ENCODE measurements around the gene NOP14.
"Not testable (repeated sequence)": the region's sequence is repeated elsewhere in the genome, so short reads cannot be mapped to it uniquely, and the experiment has no call there.

NOP14 gene

DNA sequence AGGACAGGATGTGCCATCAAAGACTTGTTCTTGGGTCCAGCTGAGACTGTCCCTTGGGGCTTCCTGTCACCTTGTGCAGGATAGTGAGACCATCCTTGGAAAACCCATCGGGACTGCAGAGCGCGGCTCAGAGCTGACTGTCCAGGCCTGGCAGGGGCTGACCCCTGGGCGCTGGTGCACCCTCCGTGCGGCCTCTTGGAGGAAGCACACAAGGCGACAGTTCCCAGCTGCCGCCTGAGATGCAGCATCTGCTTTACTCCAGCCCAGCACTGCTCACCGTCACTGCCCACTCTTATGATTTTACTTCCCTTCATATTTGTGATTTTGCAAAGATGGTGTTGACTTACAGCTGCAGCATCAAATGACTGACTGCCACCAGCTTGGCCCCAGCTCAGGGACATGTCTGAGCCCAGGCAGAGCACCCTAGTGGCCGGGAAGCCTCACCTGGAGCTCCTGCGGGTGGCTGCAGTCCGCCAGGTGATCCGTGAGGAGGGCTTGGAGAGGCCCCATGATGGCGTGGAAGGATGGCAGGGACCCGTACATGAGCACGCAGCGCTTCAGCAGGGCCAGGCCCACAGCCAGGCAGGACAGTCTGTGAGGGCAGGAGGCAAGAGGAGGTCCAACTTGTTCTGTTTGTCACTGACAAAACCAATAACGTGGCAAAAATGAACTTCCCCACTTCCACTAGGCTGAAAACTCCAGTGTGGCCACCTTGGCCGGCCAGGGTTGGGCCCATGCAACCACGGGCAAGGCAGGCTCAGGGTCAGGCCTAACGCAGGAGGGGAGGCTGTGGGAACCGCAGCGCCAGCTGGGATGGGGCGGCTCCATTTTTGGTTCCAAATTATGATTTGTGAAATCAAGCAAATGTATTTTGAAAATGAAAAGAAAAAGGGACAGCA is 21.8 kb downstream of the NOP14 start:
- DNase-seq: no peak

GRCh38 chr4:2940267-2941137 is 22.7 kb downstream of the NOP14 start:
- no peak for DNase-seq

GRCh38 chr4:2939383-2940243 is 23.6 kb downstream of the NOP14 start:
- DNase-seq: no peak

DNA sequence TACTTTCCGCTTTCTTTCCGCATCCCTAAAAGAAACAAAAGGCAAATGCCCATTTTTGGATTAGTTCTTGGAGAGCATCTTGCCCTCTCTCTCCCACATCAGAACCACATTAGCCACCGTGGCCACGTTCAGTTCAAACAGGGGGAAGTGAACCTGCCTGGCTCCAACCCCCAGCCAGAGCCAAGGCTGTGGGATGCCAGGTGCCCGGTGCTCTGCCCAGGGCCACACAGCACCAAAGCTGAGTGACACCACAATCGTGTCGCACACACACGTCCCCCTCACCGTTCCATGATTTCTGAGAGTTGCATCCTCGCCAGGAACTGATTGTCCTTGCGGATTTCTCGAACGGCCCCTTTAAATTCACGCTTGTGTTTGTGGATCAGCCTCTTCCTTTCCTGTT is 24.3 kb downstream of the NOP14 start:
- no peak for DNase-seq

- DNase-seq: not testable (repeated sequence)
These were observed 24.8 kb downstream of the NOP14 start for GRCh38 chr4:2938411-2938810.

DNA sequence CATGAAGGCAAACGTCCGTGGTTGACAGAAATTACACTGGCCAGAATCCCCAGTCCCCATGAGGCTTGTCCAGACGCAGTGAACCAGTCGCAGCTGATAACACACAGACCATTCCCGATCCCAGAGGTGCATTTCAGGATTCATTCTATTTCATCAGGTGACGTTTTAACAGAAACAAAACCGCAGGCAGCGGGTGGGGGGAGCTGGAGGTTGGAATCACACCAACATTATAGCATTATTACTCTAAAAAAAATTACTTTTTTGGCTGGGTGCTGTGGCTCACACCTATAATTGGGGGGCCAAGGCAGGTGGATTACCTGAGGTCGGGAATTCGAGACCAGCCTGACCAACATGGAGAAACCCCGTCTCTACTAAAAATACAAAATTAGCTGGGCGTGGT is 25.2 kb downstream of the NOP14 start:
- DNase-seq: no peak

- DNase-seq: peak in 1 of 2 donors; percentile 38
These were observed 25.9 kb downstream of the NOP14 start for GRCh38 chr4:2937146-2937857.

DNA sequence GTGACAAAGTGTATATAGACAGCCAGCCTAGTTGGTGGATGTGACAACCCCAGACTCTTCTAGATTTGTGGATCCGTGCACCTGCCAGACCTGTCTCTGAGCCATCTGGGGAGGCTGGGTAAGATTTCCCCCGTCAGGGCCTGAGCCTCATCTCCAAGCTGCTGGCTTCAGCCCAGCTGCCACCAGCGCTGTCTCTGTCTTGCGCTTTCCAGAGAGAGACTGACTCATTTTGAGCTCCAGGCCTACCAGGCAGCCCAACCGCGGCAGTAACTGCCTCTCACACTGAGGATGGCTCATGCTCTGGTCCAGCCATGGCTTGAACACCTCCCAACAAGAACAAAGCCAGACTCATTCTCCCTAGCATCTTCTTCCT is 26.4 kb downstream of the NOP14 start:
- peak in 1 of 2 donors; percentile 34 for DNase-seq

DNA sequence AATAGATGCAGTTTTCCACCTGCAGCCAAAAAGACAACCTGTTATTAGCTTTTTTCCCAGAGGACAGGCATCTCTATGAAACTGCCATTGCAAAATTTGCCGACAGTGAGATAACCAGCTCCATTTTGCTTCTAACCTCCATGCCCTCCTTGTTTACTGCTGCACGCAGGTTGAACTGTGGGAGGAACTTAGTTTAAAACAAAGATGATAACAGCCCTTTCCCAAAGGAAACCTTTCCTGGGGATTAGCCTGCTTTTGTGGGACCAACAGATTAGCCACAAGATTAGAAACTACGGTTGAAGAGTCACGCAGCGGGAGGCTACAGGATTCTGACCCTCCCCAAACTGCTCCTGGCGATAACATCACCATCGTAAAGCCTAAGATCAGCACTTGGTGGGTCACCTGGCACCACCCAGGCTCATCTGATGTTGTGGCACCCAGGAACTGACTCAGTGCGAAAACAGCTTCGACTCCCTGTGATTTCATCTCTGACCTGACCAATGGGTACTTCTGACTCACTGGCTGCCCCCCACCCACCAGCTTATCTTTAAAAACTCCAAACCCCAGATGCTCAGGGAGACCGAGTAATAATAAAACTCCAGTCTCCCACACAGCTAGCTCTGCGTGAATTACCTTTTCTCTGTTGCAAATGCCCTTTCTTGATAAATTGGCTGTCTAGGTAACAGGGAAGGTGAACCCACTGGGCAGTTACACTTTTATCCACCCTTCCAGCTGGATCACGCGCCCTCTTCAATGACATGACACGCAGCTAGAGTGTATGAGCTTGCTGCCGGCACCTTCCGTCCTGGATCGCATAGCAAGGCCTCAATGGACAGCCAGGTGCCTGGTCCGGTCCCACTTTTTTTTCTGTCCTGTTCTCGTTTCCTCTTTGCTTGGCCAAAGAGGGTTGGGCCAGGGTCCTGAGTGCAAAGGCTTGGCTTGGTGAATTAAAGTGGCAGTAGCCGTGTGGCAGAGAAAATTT is 27.2 kb downstream of the NOP14 start:
- peak; percentile 49 to 77 for DNase-seq

DNA sequence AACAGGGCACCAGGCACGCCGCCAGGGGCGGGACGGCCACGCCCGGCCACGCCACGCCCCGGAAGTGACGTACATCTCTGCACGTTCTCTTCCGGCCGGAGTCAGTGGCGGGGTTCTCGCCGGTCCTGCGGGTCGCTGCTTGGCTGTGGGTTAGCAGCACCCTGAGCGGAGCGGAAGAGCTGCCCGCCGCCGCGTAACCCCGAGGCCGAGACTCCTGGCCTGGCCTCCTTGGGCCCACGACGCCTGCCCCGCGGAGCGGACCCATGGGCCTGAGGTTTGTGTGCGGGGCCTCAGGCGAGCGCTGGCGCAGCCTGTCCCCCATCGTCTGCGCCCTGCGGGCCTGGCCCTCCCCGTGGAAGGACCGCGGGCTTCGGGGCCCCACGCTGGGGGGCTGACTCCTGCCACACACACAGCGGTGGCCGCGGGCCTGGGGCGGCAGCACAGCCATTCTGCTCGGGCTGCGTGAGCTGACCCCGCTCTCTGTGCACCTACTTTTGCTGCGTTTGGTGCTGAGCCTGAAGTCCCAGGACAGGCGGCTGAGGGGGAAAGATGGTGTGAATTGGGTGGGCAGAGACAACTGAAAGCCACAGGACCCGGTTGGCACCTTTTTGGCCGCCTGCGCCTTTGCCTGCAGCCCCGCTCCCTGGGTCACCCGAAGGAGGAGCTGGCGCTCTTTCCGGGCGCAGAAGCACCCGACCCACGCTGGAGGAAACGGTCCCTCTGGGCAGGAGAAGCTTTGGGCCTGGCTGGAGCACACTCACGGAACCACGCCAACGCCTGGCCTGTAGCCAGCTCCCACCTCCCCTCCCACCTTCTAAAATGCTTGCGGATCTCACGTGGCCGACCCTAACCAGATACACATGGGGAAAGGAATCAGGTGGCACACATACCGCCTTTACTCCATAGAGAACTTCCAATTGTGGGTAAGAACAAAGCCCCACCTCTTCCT is 28.1 kb downstream of the NOP14 start:
- DNase-seq: peak; percentile 92 to 95

GRCh38 chr4:2934077-2934812 is 29.0 kb downstream of the NOP14 start:
- peak; percentile 43 to 48 for DNase-seq

DNA sequence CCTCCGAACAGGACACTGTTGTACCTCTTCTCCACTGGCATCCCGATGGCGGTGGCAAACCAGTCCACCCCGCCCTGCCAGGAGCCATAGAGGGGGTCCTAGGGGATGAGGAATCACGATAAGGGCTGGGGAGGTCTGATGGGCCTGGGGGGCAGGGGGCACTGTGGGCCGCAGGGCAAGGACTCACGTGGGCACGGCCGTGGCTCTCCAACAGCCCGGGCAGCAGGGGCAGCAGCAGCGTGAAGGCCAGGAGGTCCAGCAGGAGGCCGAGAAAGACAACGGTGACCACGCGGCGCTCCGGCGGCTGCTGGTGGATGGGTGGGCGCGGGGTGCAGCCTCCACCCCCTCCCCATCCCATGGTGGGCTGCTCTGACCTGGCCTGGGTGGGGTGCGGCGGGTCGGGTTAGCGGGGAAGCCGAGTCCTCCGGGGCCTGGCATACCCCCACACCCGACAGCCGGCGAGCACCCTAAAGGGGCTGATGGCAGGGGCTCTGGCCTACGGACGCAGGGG is 29.6 kb downstream of the NOP14 start:
- no peak for DNase-seq

DNA sequence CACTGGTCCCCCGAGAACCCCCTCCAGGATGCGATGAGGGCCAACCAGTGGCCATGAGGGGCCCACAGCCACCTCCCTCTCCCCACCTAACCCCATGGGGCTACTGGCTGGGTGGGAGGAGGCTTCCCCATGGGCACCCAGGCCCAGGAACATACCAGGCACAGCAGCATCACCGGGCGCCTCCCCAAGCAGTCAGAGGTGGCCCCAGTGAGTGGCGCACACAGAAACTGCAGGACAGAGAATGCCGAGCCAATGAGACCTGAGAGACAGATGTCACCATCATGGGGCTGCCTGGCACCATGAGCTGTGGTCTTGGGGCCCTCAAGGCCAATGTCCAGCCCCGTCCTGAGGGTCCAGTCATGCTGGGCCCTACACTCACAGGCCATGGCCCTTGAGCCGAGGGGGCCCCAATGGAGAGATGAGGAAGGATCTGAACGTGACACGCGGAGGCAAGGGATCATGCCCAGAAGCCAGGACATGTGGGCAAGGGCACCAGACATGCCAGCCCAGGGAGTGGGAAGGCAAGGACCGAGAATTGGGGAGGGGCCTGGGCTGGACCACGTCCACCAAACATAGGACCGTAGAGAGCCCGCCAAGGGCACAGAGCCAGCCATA is 30.1 kb downstream of the NOP14 start:
- DNase-seq: peak in 1 of 2 donors; percentile 35

DNA sequence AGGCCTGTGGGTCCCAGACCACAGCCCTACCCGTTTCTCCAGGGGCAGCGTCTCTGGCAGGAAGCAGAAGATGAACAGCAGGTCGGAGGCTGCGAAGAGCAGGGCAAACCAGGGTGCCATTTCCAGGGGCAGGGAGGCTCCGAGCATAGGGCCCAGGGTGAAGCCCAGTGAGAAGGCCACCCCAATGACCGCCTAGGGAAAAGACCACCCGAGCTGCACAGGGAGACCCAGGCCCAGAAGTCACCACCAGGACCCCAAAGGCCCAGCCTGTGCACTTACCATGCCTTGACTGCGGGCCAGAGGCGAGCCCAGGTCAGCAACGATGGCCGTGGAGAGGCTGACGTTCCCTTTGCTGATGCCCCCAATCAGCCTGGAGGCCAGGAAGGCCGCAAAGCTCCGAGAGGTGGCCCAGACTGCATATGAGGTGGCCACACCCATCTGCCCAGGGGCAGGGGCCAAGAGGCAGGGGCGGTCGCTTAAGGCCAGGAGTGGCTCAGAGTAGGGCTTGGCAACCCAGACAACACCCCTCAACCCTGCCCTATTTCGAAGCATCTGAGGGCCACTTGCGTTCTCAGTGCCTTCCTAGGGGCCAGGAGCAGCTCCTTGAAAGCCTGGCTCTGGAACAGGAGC is 30.8 kb downstream of the NOP14 start:
- DNase-seq: no peak

DNA sequence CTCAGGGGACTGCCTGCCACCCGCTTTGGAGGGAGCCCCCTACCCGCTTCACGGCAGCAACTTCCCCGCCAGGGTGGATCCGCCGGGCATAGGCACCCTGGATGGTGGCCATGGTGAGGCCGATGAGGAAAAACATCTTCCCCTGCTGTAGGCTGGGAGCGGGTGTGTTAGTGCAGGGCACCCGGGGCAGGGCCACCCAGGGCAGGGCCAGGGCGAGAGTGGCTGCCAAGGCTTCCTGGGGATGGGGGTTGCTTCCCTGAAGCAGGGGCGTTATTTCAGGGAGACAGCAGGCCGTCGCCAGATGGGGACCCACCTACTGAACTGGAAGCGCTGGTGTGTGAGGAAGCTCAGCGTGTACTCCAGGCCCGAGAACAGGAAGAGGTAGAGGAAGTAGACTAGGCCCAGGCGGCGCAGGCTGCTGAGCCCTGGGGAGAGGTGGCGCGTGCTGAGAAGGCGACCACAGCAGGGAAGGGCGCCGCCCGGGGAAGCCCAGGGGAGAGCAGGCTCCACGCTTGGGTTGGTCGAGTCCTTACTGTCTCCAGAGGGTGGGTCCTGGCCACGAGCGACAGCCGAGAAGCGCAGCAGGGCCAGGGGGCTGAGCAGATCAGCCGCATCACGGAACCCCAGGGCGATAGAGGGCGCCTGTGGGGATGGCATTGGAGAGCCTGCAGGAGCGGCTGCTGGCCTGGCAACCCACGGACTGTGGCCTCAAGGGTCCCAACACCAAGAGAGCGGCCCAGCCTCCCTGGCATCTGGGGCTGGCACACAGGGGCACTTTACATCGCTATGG is 31.5 kb downstream of the NOP14 start:
- peak; percentile 75 to 79 for DNase-seq

DNA sequence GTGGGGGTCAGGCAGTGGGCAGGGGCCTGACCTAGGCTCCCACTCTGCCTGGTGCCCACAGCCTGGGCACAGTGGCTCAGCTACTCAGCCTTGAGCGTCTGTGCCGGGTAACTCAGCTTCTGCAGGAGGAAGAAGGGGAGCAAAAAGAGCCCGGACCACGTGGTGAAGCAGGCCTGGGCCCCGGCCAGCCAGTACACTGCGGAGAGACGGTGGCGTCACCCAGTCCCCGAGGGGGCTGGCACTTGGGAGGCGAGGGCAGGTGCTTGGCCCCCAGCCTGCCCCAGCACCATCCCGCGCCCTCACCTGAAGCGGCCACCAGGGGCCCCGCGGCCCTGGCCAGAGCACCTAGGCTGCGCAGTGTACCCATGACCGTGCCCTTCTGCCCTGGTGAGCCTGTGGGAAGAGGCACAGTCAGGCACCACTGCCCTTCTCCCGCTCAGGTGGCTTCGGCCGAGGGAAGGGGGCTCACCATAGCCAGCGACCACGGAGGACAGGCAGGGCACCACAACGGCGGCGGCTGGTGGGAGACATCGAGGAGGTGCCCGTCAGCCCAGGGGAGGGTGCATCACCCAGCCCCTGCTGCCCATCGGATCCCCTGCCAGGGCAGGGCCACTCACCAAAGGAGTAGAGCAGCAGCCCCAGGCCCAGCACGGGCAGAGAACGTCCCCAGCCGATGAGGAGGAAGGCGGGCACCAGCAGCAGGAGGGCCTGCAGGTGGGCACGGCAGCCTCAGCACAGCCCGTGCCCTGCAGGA is 32.3 kb downstream of the NOP14 start:
- no peak for DNase-seq
